GM18498 (cell line): ENCODE measurements around the gene STRIT1.
"Not testable (repeated sequence)": the region's sequence is repeated elsewhere in the genome, so short reads cannot be mapped to it uniquely, and the experiment has no call there.

ENCODE experiments used
- ATAC-seq: cut with Tn5 transposase; IDR thresholded peaks from one replicate; pipeline ENCODE4 v1.9.1; 2021; ENCODE audit warnings: mild to moderate bottlenecking, moderate library complexity; ENCODE audit not compliant: unreplicated experiment

STRIT1 gene

GRCh38 chr3:155271343-155271613 lies 22.2 kb downstream of the STRIT1 start:
- ATAC-seq: no peak

GRCh38 chr3:155270485-155271342 lies 22.8 kb downstream of the STRIT1 start:
- no peak for ATAC-seq

DNA sequence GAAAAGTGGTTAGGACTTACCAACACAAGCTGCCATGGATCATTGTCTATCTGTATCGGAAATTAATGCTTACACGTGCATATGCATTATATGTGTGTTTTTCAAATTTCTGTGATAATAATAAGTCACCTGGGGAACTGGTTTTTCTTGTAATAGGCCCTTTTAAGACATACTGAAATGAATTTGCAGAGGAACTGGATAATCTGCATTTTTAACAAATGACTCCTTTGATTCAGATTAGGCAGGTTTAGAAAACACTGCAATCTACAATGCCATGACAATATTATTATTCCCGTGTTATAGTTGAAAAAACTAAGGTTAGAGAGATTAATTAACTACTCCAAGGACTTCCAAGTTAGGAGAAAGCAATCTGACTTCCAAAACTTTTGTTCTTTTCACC lies 23.4 kb downstream of the STRIT1 start:
- ATAC-seq: no peak

- ATAC-seq: not testable (repeated sequence)
These were observed 30.6 kb downstream of the STRIT1 start for GRCh38 chr3:155262855-155263254.

- ATAC-seq: no peak
These were observed 31.2 kb downstream of the STRIT1 start for GRCh38 chr3:155262295-155262694.

DNA sequence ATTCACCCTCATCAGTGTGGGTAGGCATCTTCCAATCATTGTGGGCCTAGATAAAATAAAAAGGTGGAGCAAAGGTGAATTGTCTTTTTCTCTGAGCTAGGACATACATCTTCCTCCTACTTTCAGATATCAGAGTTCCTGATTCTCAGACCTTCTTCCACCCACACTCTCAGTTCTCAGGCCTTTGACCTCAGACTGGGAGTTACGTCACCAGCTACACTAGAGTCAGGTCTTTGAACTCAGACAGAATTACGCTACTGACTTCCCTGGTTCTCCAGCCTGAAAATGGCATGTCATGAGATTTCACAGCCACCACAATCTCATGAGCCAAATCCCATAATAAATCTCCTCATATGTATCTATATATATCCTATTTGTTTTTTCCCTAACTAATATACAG lies 39.0 kb downstream of the STRIT1 start:
- no peak for ATAC-seq

DNA sequence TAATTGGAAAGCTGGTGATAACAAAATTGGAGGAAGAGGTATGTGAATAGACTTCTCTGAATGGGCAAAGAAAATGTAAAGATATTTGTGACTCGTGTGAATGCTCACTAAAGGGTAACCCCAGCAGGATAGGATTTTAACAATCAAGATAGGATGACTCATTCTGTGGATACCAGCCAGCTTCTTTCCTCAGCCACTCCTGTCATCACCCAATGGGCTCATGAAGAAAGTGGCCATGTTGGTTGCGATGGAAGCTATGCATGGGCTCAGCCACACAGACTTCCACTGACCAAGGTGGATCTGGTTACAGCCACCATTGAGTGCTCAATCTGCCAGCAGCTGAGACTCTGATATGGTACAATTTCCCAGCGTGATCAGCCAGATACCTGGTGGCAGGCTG lies 40.9 kb downstream of the STRIT1 start:
- no peak for ATAC-seq

- ATAC-seq: no peak
These were observed 41.5 kb downstream of the STRIT1 start for GRCh38 chr3:155252021-155252420.

GRCh38 chr3:155248531-155249187 lies 44.8 kb downstream of the STRIT1 start:
- no peak for ATAC-seq

DNA sequence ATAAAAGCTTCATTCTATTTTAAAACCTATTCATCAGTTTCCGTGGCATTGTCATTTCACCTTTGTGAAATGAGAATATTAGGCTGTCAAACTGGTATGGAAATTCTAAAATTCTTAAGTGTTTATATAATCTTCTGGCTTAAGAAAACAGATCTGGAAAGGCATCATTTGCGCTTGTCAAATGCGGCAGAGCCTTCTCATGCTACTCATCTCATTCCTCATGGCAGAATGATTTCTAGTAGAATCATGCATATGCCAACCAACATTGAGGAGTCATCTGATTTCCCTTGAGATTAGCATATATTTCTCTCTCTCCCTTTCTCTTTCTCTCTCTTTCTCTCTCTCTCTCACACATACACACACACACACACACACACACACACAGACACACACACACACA lies 48.8 kb downstream of the STRIT1 start:
- no peak for ATAC-seq

- ATAC-seq: no peak
These were observed 49.3 kb downstream of the STRIT1 start for GRCh38 chr3:155244216-155244615.

DNA sequence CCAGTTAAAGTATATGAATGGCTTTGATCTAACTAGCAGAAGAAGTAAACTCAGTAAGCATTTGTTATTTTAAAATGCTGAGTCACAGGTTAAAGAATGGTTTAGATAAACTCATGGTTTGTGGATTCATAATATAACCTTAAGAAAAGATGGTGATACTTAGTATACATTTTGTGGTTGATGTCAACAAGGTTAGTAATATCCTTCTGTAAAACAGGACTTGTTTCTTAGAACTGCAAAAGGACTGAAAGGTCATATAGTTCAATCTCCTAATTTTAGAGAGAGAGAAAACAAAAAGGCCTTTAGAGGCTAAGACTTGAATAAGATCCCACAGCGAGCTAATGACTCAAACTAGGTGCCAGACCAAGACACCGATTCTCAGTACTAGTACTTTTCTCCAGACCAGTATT lies 50.0 kb downstream of the STRIT1 start:
- ATAC-seq: no peak

- no peak for ATAC-seq
These were observed 51.1 kb downstream of the STRIT1 start for GRCh38 chr3:155242342-155242741.

- ATAC-seq: no peak
These were observed 51.9 kb downstream of the STRIT1 start for GRCh38 chr3:155241579-155241978.
